ENCODE data around the gene EPB42.

- TF ChIP-seq ZNF384 (IDR thresholded peaks at IDR 0.05) (no peak), FOXM1 (IDR thresholded peaks at IDR 0.05; ENCODE audit: borderline replicate concordance) (no peak), SP1 (IDR thresholded peaks at IDR 0.05) (no peak), L3MBTL2 (conservative IDR thresholded peaks at IDR 0.05) (no peak), CTBP1 (IDR thresholded peaks at IDR 0.05; ENCODE audit: borderline replicate concordance) (no peak), PKNOX1 (IDR thresholded peaks at IDR 0.05) (no peak), ARNT (IDR thresholded peaks at IDR 0.05) (no peak)
Measured at GRCh38 chr15:43229977-43230376, 9.2 kb upstream of the EPB42 start.

Measured in HEK293T (cell line).